Transverse colon (tissue), 4 donors: ENCODE results near the gene ZNF438. TPM values are rescaled to one million over a fixed set of nuclear protein-coding genes. Genes with fewer than 3 reads are reported as not detected.
"Not testable (repeated sequence)": the region's sequence is repeated elsewhere in the genome, so short reads cannot be mapped to it uniquely, and the experiment has no call there.

Source experiments
- DNase-seq: peaks from one replicate; pipeline ENCODE4 v3.0.0-alpha.2; 2019
- H3K27ac ChIP-seq, 4 donors: fragments of 200-600 bp; sonication (generic); 2 replicates each; pipeline ENCODE4 v1.5.1; 2016 to 2018; ENCODE audit warnings: inconsistent platforms in 4 of 4
- H3K27me3 ChIP-seq: fragments of 200-600 bp; sonication (generic); 2 replicates; pipeline ENCODE4 v1.5.1; 2017; ENCODE audit warnings: inconsistent platforms
- H3K36me3 ChIP-seq, 4 donors: fragments of 200-600 bp; sonication (generic); 2 replicates each; pipeline ENCODE4 v1.5.1; 2017 to 2019; ENCODE audit warnings: inconsistent platforms in 4 of 4
- H3K4me1 ChIP-seq, 4 donors: fragments of 200-600 bp; sonication (generic); 2 replicates each; pipeline ENCODE4 v1.5.1; 2017 to 2020; ENCODE audit warnings: inconsistent platforms in 4 of 4
- H3K4me3 ChIP-seq, 4 donors: fragments of 200-600 bp; sonication (generic); 1 replicate in 1 of 4; 2 replicates in 3 of 4; pipeline versions ENCODE4 v1.5.1 to v1.6.1; 2017 to 2019; ENCODE audit warnings: inconsistent platforms in 4 of 4
- H3K9me3 ChIP-seq, 2 donors: fragments of 200-600 bp; sonication (generic); 2 replicates each; pipeline ENCODE4 v1.5.1; 2017 to 2019; ENCODE audit warnings: inconsistent platforms in 2 of 2
- CTCF ChIP-seq, 5 experiments: fragments of 200-600 bp in 3 of 5; fragments of 450-650 bp in 2 of 5; sonication (generic) in 3 of 5; IDR thresholded peaks; 1 replicate in 2 of 5; 2 replicates in 3 of 5; pipeline ENCODE4 v1.5.1; 2016 to 2017; ENCODE audit warnings: antibody characterized with exemption in 5 of 5, inconsistent platforms in 3 of 5, mild to moderate bottlenecking in 2 of 5, moderate library complexity in 1 of 5
- EP300 ChIP-seq: sonication (generic); formaldehyde crosslinking; IDR thresholded peaks from one replicate; pipeline ENCODE4 v1.6.1; 2017; ENCODE audit warnings: antibody characterized with exemption, low read depth
- POLR2A ChIP-seq: fragments of 450-650 bp; IDR thresholded peaks from one replicate; pipeline ENCODE4 v1.6.1; 2016; ENCODE audit warnings: antibody characterized with exemption, mild to moderate bottlenecking, moderate library complexity
- POLR2AphosphoS5 ChIP-seq, 3 donors: sonication (generic); formaldehyde crosslinking; IDR thresholded peaks; one replicate each; pipeline ENCODE4 v1.6.1; 2016; ENCODE audit warnings: antibody characterized with exemption in 3 of 3
- WGBS, 2 donors: methylation state at CpG; one replicate each; pipeline ENCODE4 v1.1.5; 2018; ENCODE audit warnings: low coverage in 1 of 2; 5-methylcytosine and 5-hydroxymethylcytosine counted together
- in situ Hi-C, 4 donors: fragments of 200-750 bp; cut with MboI; loops; one replicate each; pipeline versions ENCODE4 v1.15.0 to v1.15.1; 2017; ENCODE audit warnings: low sequenced_read_pairs in 3 of 4, low pct_ligation_motif_present in 1 of 4, low pct_unique_long_range_greater_than_20kb in 1 of 4
- intact Hi-C: fragments of 100-400 bp; cut with DNase I; formaldehyde crosslinking; loops from one replicate; pipeline ENCODE4 v1.15.1; 2023; ENCODE audit warnings: low total_unique reads
- total RNA-seq, 4 donors: library from RNA; depleted of rRNA; stranded (reverse); fragments of >200 nt; gene quantifications; one replicate each; pipeline ENCODE4 v1.1.0, GENCODE V29; 2016

Gene ZNF438
- total RNA-seq, 4 donors from 2014 or later: 4.4 to 7.4 (median 6.4) TPM

GRCh38 chr10:31041011-31041410 is 9.3 kb upstream of the ZNF438 start:
- Histone ChIP-seq H3K4me1 (no peaks in the 10 kb centered on the region), H3K4me3 (no peak overlapping the region), H3K27me3 (no peaks in the 10 kb centered on the region), H3K27ac (no peak overlapping the region), H3K36me3 (no peaks in the 10 kb centered on the region), H3K9me3 (no peaks in the 10 kb centered on the region)
- intact Hi-C loops (no loop called here), in situ Hi-C loops (loop anchor here in 2 of 4 donors (25.0 kb wide), 1 partner anchor 254 kb away; no protein-coding TSS in a partner anchor)
- TF ChIP-seq POLR2AphosphoS5 (IDR thresholded peaks at IDR 0.05) (no peak), EP300 (no peak), CTCF (IDR thresholded peaks at IDR 0.05) (no peak), POLR2A (no peak)
- 67 to 84% methylated on average over 1 to 3 of the region's 3 CpGs for WGBS, 2 donors
- DNase-seq: no peak

- H3K27me3 ChIP-seq, H3K27ac ChIP-seq, H3K4me1 ChIP-seq, DNase-seq, H3K9me3 ChIP-seq, H3K36me3 ChIP-seq, intact Hi-C loops, H3K4me3 ChIP-seq: not testable (repeated sequence)
- in situ Hi-C loops: loop anchor here in 2 of 4 donors (25.0 kb wide), 1 partner anchor 252 kb away; no protein-coding TSS in a partner anchor
- WGBS, 2 donors: 58% methylated on average over 2 of the region's 2 CpGs; no CpG with 5 or more reads in 1 of the 2 donors
These were observed 7.3 kb upstream of the ZNF438 start for GRCh38 chr10:31039006-31039405.

GRCh38 chr10:31037749-31038148 is 6.1 kb upstream of the ZNF438 start:
- no peak for DNase-seq
- Histone ChIP-seq H3K9me3 (no peaks in the 10 kb centered on the region), H3K27me3 (no peaks in the 10 kb centered on the region), H3K4me1 (peaks cover 0 to 7% (median 1%) of the 10 kb centered on the region in 4 donors), H3K36me3 (no peaks in the 10 kb centered on the region), H3K27ac (no peak overlapping the region), H3K4me3 (no peak overlapping the region)
- 91 to 100% methylated on average over 1 to 3 of the region's 3 CpGs for WGBS, 2 donors
- intact Hi-C loops (no loop called here), in situ Hi-C loops (loop anchor here in 2 of 4 donors (25.0 kb wide), 1 partner anchor 250 kb away; no protein-coding TSS in a partner anchor)
- TF ChIP-seq CTCF (IDR thresholded peaks at IDR 0.05) (no peak), POLR2A (no peak), EP300 (no peak), POLR2AphosphoS5 (IDR thresholded peaks at IDR 0.05) (no peak)

GRCh38 chr10:31036209-31036608 is 4.5 kb upstream of the ZNF438 start:
- intact Hi-C loops (no loop called here), in situ Hi-C loops (loop anchor here in 2 of 4 donors (25.0 kb wide), 1 partner anchor 249 kb away; no protein-coding TSS in a partner anchor)
- H3K27me3 ChIP-seq: no peaks in the 10 kb centered on the region
- WGBS, 2 donors: 86% methylated on average over 1 to 4 of the region's 4 CpGs
- H3K36me3 ChIP-seq: no peaks in the 10 kb centered on the region
- DNase-seq: no peak
- peaks cover 0 to 10% (median 1%) of the 10 kb centered on the region in 4 donors for H3K4me1 ChIP-seq
- no peak overlapping the region for H3K27ac ChIP-seq
- no peaks in the 10 kb centered on the region for H3K9me3 ChIP-seq
- H3K4me3 ChIP-seq: no peak overlapping the region
- TF ChIP-seq POLR2AphosphoS5 (IDR thresholded peaks at IDR 0.05) (no peak), POLR2A (no peak)

- in situ Hi-C loops: loop anchor here in 2 of 4 donors (25.0 kb wide), 1 partner anchor 248 kb away; no protein-coding TSS in a partner anchor
- 60 to 93% methylated on average over 1 of the region's 1 CpG for WGBS, 2 donors
- no peak for DNase-seq
- H3K27ac ChIP-seq: no peak overlapping the region
- TF ChIP-seq POLR2A (no peak), POLR2AphosphoS5 (IDR thresholded peaks at IDR 0.05) (no peak), EP300 (no peak)
- H3K4me1 ChIP-seq: peaks cover 2 to 16% (median 8%) of the 10 kb centered on the region in 4 donors
- H3K36me3 ChIP-seq: no peaks in the 10 kb centered on the region
- no peak overlapping the region for H3K4me3 ChIP-seq
- intact Hi-C loops: no loop called here
- H3K9me3 ChIP-seq: no peaks in the 10 kb centered on the region
- no peaks in the 10 kb centered on the region for H3K27me3 ChIP-seq
These were observed 3.7 kb upstream of the ZNF438 start for GRCh38 chr10:31035266-31035798.
